Smooth muscle cell (in vitro differentiated cells): ENCODE measurements around the gene NCS1. TPM values are rescaled to one million over a fixed set of nuclear protein-coding genes. Genes with fewer than 3 reads are reported as not detected.

Experiments used
- DNase-seq: peaks from one replicate; lab custom pipeline; 2025; ENCODE audit not compliant: unreplicated experiment; lab: John Stamatoyannopoulos, UW
- H2AFZ ChIP-seq: fragments of 200-600 bp; sonication (generic); 2 replicates; pipeline ENCODE4 v1.6.0; 2016; ENCODE audit warnings: antibody characterized with exemption, low read depth, mild to moderate bottlenecking
- H3F3A ChIP-seq: fragments of 200-600 bp; sonication (generic); 2 replicates; pipeline ENCODE4 v1.6.0; 2017; ENCODE audit warnings: antibody characterized with exemption, low read depth
- H3K27ac ChIP-seq: fragments of 200-600 bp; sonication (generic); 2 replicates; pipeline ENCODE4 v1.5.1; 2016; ENCODE audit warnings: low read depth, mild to moderate bottlenecking
- H3K27me3 ChIP-seq: fragments of 200-600 bp; sonication (generic); 2 replicates; pipeline ENCODE4 v1.6.1; 2016; ENCODE audit warnings: low read depth, mild to moderate bottlenecking
- H3K36me3 ChIP-seq: fragments of 200-600 bp; sonication (generic); 2 replicates; pipeline ENCODE4 v1.5.1; 2016; ENCODE audit warnings: low read depth
- H3K4me1 ChIP-seq: fragments of 200-600 bp; sonication (generic); 2 replicates; pipeline ENCODE4 v1.5.1; 2016; ENCODE audit warnings: low read depth
- H3K4me2 ChIP-seq: fragments of 200-600 bp; sonication (generic); 2 replicates; pipeline ENCODE4 v1.6.0; 2016; ENCODE audit warnings: mild to moderate bottlenecking
- H3K4me3 ChIP-seq: fragments of 200-600 bp; sonication (generic); 2 replicates; pipeline ENCODE4 v1.5.1; 2016; ENCODE audit warnings: mild to moderate bottlenecking
- H3K79me2 ChIP-seq: fragments of 200-600 bp; sonication (generic); 2 replicates; pipeline ENCODE4 v1.6.0; 2016; ENCODE audit warnings: low read depth, mild to moderate bottlenecking
- H3K9ac ChIP-seq: fragments of 200-600 bp; sonication (generic); 2 replicates; pipeline ENCODE4 v1.6.0; 2016; ENCODE audit warnings: low read depth
- H3K9me3 ChIP-seq: fragments of 200-600 bp; sonication (generic); replicated peaks from 2 replicates; pipeline ENCODE4 v1.5.1; 2016; ENCODE audit warnings: low read depth
- H4K20me1 ChIP-seq: fragments of 200-600 bp; sonication (generic); 2 replicates; pipeline ENCODE4 v1.6.0; 2016; ENCODE audit warnings: low read depth
- CTCF ChIP-seq: fragments of 200-600 bp; sonication (generic); IDR thresholded peaks from 2 replicates; pipeline ENCODE4 v1.5.1; 2017; ENCODE audit warnings: borderline replicate concordance, mild to moderate bottlenecking, antibody characterized with exemption; ENCODE audit not compliant: insufficient read depth, poor library complexity, severe bottlenecking
- WGBS: methylation state at CpG from one replicate; pipeline ENCODE4 v1.1.7; 2016; ENCODE audit warnings: low lambda C conversion rate; 5-methylcytosine and 5-hydroxymethylcytosine counted together
- polyA plus RNA-seq: library from polyadenylated mRNA; unstranded; fragments of >200 nt; fragmentation: Nextera tagmentation; extraction: Ambion mirVana; gene quantifications from 2 replicates; pipeline ENCODE4 v1.2.1, GENCODE V29; 2016
- total RNA-seq: library from RNA; depleted of rRNA; stranded (reverse); fragments of >200 nt; gene quantifications from 2 replicates; pipeline ENCODE4 v1.2.3, GENCODE V29; 2014

The NCS1 gene
- total and polyA plus RNA-seq, 2 experiments from 2014 or later = 28.0 to 59.3 TPM

- H3K4me1 ChIP-seq = peaks cover 16% of the 10 kb centered on the region
- H2AFZ ChIP-seq = no peak overlapping the region
- no peak for TF ChIP-seq CTCF
- H3K9me3 ChIP-seq = no peaks in the 10 kb centered on the region
- H3K27me3 ChIP-seq = no peaks in the 10 kb centered on the region
- peaks cover 99% of the 10 kb centered on the region for H3K79me2 ChIP-seq
- H3K27ac ChIP-seq = no peak overlapping the region
- H4K20me1 ChIP-seq = peaks cover 100% of the 10 kb centered on the region
- H3F3A ChIP-seq = no peaks in the 10 kb centered on the region
- no peaks in the 10 kb centered on the region for H3K36me3 ChIP-seq
- DNase-seq = no peak
- WGBS = 89% methylated on average over 15 of the region's 15 CpGs
- H3K9ac ChIP-seq = no peak overlapping the region
- no peak overlapping the region for H3K4me3 ChIP-seq
- no peak overlapping the region for H3K4me2 ChIP-seq
These were observed 23.4 kb downstream of the NCS1 start for GRCh38 chr9:130195638-130196037.

GRCh38 chr9:130196643-130197042, 24.4 kb downstream of the NCS1 start:
- Histone ChIP-seq H3K4me1 (peaks cover 16% of the 10 kb centered on the region), H3K27ac (no peak overlapping the region), H3K9ac (no peak overlapping the region), H3K4me2 (no peak overlapping the region), H2AFZ (no peak overlapping the region), H4K20me1 (peaks cover 99% of the 10 kb centered on the region), H3K27me3 (no peaks in the 10 kb centered on the region), H3K9me3 (no peaks in the 10 kb centered on the region), H3K36me3 (no peaks in the 10 kb centered on the region), H3K4me3 (no peak overlapping the region), H3F3A (no peaks in the 10 kb centered on the region), H3K79me2 (peaks cover 89% of the 10 kb centered on the region)
- WGBS = 48% methylated on average over 5 of the region's 5 CpGs
- DNase-seq = no peak
- TF ChIP-seq CTCF = no peak

- 95% methylated on average over 9 of the region's 9 CpGs for WGBS
- peaks cover 96% of the 10 kb centered on the region for H4K20me1 ChIP-seq
These were observed 25.2 kb downstream of the NCS1 start for GRCh38 chr9:130197386-130197785.

More at GRCh38 chr9:130197386-130197785, 25.2 kb downstream of the NCS1 start:
- H3F3A ChIP-seq = no peaks in the 10 kb centered on the region
- no peak for TF ChIP-seq CTCF
- H3K36me3 ChIP-seq = no peaks in the 10 kb centered on the region
- H3K9me3 ChIP-seq = no peaks in the 10 kb centered on the region
- DNase-seq = no peak
- no peak overlapping the region for H3K9ac ChIP-seq
- H3K79me2 ChIP-seq = peaks cover 81% of the 10 kb centered on the region
- no peak overlapping the region for H3K4me2 ChIP-seq
- no peak overlapping the region for H3K27ac ChIP-seq
- no peaks in the 10 kb centered on the region for H3K27me3 ChIP-seq
- no peak overlapping the region for H3K4me3 ChIP-seq
- peaks cover 16% of the 10 kb centered on the region for H3K4me1 ChIP-seq
- H2AFZ ChIP-seq = no peak overlapping the region
